Effector memory CD4-positive, alpha-beta T cell (primary cell): Measurements from ENCODE around the gene SAMHD1.

Experiments used
- DNase-seq, 3 donors: peaks; one replicate each; pipeline ENCODE4 v3.0.0-alpha.2; 2020
- H3K27ac ChIP-seq: 2 replicates; pipeline ENCODE4 v1.7.0; 2013; ENCODE audit warnings: mild to moderate bottlenecking, low read length, moderate library complexity; ENCODE audit not compliant: insufficient read depth, poor library complexity, severe bottlenecking
- H3K27me3 ChIP-seq: replicated peaks from 2 replicates; pipeline ENCODE4 v1.7.0; 2013; ENCODE audit warnings: mild to moderate bottlenecking, low read length; ENCODE audit not compliant: insufficient read depth, control insufficient read depth, poor library complexity, severe bottlenecking
- H3K36me3 ChIP-seq: 2 replicates; pipeline ENCODE4 v1.7.0; 2013; ENCODE audit warnings: mild to moderate bottlenecking, low read length, moderate library complexity; ENCODE audit not compliant: control insufficient read depth, insufficient read depth
- H3K4me1 ChIP-seq: 2 replicates; pipeline ENCODE4 v1.7.0; 2013; ENCODE audit warnings: low read length, mild to moderate bottlenecking; ENCODE audit not compliant: control insufficient read depth, insufficient read depth, poor library complexity, severe bottlenecking
- H3K4me3 ChIP-seq: 2 replicates; pipeline ENCODE4 v1.7.0; 2013; ENCODE audit warnings: low read length, low read depth, mild to moderate bottlenecking; ENCODE audit not compliant: insufficient read depth, poor library complexity, severe bottlenecking
- H3K9me3 ChIP-seq: 2 replicates; pipeline ENCODE4 v1.7.0; 2013; ENCODE audit warnings: mild to moderate bottlenecking, low read length, moderate library complexity; ENCODE audit not compliant: control insufficient read depth

Gene SAMHD1

DNA sequence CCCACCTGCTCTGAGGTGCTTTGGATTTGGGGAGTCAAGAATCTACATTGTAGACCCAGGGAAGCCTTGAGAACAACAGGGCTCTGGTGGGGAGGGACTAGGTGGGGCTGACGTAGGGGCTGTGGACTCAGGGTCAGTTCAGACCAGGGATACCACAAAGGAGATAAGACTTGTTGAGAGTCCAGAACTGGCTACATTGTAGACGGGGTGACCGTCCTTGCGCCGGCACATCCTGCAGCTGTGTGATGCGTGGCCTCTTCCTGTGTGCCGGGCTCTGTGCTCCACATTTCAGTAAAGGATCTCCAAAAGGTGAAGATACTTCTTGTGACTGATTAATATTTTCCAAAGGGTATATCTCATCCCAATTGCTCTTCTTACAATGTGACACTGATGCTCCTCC lies 85.3 kb downstream of the SAMHD1 start:
- Histone ChIP-seq H3K27ac (no peak overlapping the region), H3K36me3 (no peaks in the 10 kb centered on the region), H3K9me3 (no peaks in the 10 kb centered on the region), H3K27me3 (peaks cover 2% of the 10 kb centered on the region), H3K4me3 (no peak overlapping the region), H3K4me1 (no peaks in the 10 kb centered on the region)
- no peak for DNase-seq

DNA sequence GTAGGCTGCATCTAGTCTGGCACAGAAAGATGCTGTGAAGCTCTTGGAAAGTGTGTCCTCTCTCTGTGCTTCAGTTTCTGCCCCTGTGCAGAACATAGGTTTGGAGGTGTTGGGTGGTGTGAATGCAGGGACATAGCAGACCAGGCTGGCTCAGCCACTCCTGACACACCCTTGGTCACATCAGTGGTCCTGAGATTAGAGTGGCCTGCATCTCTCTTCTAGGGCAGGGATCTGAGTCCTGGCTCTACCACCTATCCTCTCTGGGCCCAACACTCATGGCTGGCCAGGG lies 85.7 kb downstream of the SAMHD1 start:
- Histone ChIP-seq H3K4me3 (no peak overlapping the region), H3K27ac (no peak overlapping the region), H3K36me3 (no peaks in the 10 kb centered on the region), H3K27me3 (peaks cover 2% of the 10 kb centered on the region), H3K9me3 (no peaks in the 10 kb centered on the region), H3K4me1 (no peaks in the 10 kb centered on the region)
- DNase-seq: no peak

DNA sequence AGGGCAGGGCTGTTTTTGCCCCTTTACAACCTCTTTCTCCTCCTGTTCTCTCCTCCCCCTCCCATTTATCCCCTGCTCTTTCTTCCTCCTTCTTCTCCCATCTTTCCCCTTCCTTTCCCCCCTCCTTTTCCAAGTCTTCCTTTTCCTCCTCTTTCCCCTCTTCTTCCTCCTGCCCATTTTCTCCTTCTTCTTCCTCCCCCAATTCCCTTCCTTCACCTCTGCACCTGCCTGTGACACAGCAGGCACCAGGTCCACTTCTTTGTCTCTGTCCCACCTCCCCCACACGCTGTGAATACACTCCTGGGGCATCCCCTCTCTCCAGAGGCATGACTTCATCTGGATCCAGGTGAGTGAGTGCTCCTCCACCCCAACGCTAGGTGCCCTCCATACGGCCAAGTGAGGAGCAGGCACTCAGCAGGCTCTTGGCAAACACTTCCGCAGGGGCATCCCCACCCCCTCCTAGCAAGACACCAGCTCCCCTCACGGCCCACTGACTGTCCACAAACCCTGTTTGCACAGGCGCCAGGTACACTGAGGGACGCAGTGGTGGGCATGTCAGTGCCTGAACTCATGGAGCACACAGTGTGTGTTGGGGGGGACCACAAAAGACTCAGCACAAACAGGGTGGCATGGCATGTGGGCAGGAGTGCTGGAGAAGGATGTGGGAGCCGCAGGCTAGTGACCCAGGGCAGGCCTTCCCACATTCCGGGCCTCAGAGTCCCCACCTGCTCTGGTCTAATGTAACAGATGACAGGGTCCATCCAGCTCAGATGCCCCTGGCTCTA lies 86.2 kb downstream of the SAMHD1 start:
- peaks cover 2% of the 10 kb centered on the region for H3K27me3 ChIP-seq
- H3K9me3 ChIP-seq: no peaks in the 10 kb centered on the region
- no peaks in the 10 kb centered on the region for H3K4me1 ChIP-seq
- H3K4me3 ChIP-seq: no peak overlapping the region
- no peak overlapping the region for H3K27ac ChIP-seq
- H3K36me3 ChIP-seq: no peaks in the 10 kb centered on the region
- DNase-seq: no peak

- Histone ChIP-seq H3K4me3 (no peak overlapping the region), H3K36me3 (no peaks in the 10 kb centered on the region), H3K4me1 (no peaks in the 10 kb centered on the region), H3K9me3 (no peaks in the 10 kb centered on the region), H3K27me3 (peaks cover 2% of the 10 kb centered on the region), H3K27ac (no peak overlapping the region)
- no peak for DNase-seq
Measured at GRCh38 chr20:36862857-36863668, 88.4 kb downstream of the SAMHD1 start.

DNA sequence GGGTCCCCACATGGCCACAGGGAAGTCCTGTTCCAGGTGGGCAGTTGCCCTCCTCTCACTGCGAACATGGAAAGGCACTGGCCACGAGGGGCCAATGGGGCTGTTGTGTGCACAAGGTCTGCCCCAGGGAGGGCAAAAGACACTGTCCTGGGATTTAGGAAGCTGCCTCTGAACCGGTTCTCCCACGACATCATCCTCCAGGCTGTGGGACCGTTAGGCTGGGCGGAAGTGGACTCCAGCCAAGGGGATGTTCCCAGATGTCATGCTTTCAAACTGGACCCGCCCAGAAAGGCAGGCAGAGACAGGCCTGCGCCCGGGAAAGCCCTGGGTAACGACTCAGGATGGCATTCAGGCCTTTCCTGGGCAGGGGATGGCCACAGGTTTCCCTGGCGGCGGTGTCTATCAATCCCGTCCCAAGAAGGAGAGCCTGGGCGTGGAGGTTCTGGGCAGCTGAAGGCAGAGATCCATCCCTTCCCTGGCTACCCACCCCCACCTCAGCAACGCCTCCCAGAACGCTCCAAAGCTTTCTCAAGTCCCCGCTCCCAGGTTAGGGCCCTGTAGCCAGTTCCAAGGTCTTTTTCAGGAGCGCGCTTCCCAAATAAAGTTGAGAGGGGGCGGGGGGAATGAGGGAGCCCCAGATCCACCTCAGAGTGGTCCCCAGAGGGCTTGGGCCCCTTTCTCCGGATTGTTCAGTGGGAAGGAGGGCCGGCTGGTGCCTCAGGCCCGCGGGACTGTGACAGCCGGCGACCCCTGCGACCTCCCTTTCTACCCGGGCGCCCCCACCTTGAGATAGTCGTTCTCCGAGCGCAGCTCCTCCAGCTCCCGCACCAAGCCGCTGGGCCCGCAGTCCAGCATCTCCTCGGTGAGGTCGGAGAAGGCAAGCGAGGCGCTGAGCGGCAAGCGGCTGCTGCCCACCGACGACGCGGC lies 89.4 kb downstream of the SAMHD1 start:
- no peaks in the 10 kb centered on the region for H3K4me1 ChIP-seq
- no peak overlapping the region for H3K27ac ChIP-seq
- H3K9me3 ChIP-seq: no peaks in the 10 kb centered on the region
- H3K27me3 ChIP-seq: peaks cover 2% of the 10 kb centered on the region
- no peak overlapping the region for H3K4me3 ChIP-seq
- DNase-seq: no peak
- no peaks in the 10 kb centered on the region for H3K36me3 ChIP-seq

DNA sequence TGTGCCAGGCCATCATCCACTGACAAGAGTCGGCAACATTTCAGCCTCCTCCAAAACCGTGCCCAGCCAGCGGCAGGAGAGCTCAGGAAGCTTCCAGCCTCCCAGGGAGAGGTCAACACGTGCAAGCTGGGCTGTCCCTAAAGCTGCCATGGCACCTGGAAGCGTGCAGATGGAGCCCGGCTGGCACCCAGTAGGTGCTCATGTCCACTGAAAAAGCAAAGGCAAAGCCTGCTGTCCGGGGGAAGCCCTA lies 90.0 kb downstream of the SAMHD1 start:
- Histone ChIP-seq H3K9me3 (no peaks in the 10 kb centered on the region), H3K4me3 (no peak overlapping the region), H3K27me3 (peaks cover 2% of the 10 kb centered on the region), H3K27ac (no peak overlapping the region), H3K36me3 (no peaks in the 10 kb centered on the region), H3K4me1 (peaks cover under 1% of the 10 kb centered on the region)
- DNase-seq: no peak

DNA sequence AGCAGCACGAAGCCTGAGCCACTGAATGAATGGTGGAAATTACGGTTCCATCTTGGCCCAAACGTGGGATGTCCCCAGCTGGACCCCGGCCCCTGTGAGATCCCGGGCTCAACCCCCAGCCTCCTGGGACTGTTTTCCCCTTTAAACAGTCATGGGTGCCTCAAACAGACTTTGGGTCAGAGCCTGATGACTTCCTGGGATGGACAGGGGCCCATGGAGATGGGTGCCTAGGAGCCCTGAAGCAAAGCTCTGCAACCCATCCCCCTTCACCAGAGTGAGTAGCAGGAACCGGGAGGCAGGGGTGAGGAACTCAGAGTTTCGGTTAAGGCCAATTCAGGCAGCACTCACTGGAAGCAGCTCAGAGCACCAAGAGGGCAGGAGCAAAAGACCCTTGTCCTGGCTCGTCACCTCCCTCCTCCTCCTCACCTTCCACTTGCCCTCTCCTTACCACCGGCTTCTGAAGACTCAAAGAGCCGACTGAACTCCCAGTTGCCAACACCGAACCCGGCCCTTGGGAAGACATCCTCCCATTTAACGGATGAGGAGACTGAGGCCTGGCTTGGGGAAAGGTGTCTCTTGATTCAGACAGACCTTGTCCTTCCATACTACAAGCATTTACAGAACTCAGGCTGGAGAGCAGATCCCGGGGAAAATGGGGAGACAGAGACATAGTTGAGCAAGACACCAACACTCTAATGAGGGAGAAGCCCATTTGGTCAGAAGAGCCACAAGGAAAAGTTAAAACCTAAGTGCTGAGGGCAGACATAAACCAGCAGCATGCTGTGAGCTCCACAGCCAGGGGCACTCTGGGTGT lies 90.5 kb downstream of the SAMHD1 start:
- peaks cover 6% of the 10 kb centered on the region for H3K4me1 ChIP-seq
- no peak overlapping the region for H3K4me3 ChIP-seq
- H3K36me3 ChIP-seq: no peaks in the 10 kb centered on the region
- no peak overlapping the region for H3K27ac ChIP-seq
- H3K27me3 ChIP-seq: peaks cover 2% of the 10 kb centered on the region
- no peak for DNase-seq
- H3K9me3 ChIP-seq: no peaks in the 10 kb centered on the region

DNA sequence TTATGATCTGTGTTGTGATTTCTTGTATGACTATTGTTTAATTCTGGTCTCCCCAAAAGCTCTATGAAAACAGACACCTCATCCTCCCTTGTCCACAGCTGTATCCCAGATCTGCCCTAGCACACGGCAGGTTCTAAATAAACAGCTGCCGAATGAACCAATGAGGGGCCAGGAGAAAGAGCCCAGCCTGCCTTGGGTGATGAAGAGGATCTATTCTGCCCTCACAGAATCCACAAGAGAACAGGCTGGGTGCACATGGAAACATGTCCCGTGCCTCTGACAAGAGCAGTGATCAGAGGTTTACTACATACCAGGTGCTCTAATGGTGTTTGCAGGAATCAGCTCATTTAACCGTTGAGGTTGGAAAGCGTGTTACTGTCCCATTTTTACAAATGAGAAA lies 91.2 kb downstream of the SAMHD1 start:
- H3K27me3 ChIP-seq: no peaks in the 10 kb centered on the region
- no peak overlapping the region for H3K27ac ChIP-seq
- H3K4me1 ChIP-seq: peaks cover 7% of the 10 kb centered on the region
- H3K9me3 ChIP-seq: no peaks in the 10 kb centered on the region
- DNase-seq: no peak
- H3K4me3 ChIP-seq: no peak overlapping the region
- no peaks in the 10 kb centered on the region for H3K36me3 ChIP-seq

DNA sequence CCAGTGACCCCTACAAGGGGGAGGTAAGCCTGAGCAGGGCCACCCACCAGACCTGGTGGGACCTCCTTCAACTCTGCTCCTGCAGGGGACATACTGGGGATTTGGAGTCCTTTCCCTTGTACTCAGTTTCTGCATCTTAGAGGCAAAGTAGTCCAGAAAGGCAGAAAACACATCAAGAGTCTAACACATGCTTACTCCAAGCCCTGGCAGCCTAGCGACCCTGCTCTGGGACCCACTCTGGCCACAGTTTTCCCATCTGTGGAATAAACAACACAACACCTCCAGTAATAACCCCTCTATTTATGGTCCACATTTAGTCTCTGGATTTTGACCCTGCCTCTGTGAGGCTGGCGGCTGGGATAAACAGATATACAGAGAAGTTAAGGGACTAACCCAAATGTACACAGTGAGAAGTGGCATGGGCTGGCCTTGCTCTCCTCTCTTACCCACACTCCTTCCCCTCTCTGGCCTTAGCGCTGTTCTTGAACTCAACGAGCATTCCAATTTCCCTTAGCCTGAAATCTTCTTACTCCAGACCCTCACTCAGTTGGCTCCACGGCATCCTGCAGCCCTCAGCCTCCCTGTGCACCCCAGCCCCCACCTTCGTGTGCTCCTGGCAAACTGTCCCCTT lies 91.7 kb downstream of the SAMHD1 start:
- no peak for DNase-seq
- H3K27ac ChIP-seq: no peak overlapping the region
- no peak overlapping the region for H3K4me3 ChIP-seq
- no peaks in the 10 kb centered on the region for H3K36me3 ChIP-seq
- H3K4me1 ChIP-seq: peaks cover 7% of the 10 kb centered on the region
- no peaks in the 10 kb centered on the region for H3K9me3 ChIP-seq
- H3K27me3 ChIP-seq: no peaks in the 10 kb centered on the region
